Activated T-cell treated with anti-CD3 and anti-CD28 coated beads, Interleukin-2, amount 50 U/mL, for 4 hours (primary cell): ENCODE results near the gene MINDY1. TPM values are rescaled to one million over a fixed set of nuclear protein-coding genes. Genes with fewer than 3 reads are reported as not detected.

Source experiments
- ATAC-seq, 2 donors: fragments of 200-7000 bp; cut with Tn5 transposase; one replicate each; pipeline ENCODE4 v1.10.0; 2021
- DNase-seq: peaks from one replicate; pipeline ENCODE4 v3.0.0-alpha.2; 2020
- H3K27me3 Mint-ChIP-seq: one replicate; pipeline ENCODE4 v1.8.0; 2021; ENCODE audit warnings: low read depth, mixed read lengths
- H3K36me3 Mint-ChIP-seq: one replicate; pipeline ENCODE4 v1.8.0; 2022; ENCODE audit warnings: mixed read lengths; ENCODE audit not compliant: insufficient read depth
- H3K4me1 Mint-ChIP-seq: one replicate; pipeline ENCODE4 v1.8.0; 2021; ENCODE audit warnings: low read depth, mixed read lengths
- H3K4me3 Mint-ChIP-seq: one replicate; pipeline ENCODE4 v1.8.0; 2021; ENCODE audit warnings: mild to moderate bottlenecking, moderate library complexity, mixed read lengths
- H3K9me3 Mint-ChIP-seq: one replicate; pipeline ENCODE4 v1.8.0; 2021; ENCODE audit warnings: mixed read lengths
- total RNA-seq, 3 donors: library from RNA; stranded (reverse); gene quantifications; one replicate each; pipeline ENCODE4 v1.2.1, GENCODE V29; 2021

MINDY1 gene
- total RNA-seq, 3 donors from 2014 or later, result 5.0 to 7.0 (median 6.5) TPM

GRCh38 chr1:151036356-151036755 is 29.7 kb upstream of the MINDY1 start, which contains the start of gene BNIPL:
Gene BNIPL (plus strand): TSS chr1:151036586. CDS start chr1:151036726, 140 bp downstream.
- no peaks in the 10 kb centered on the region for H3K9me3 Mint-ChIP-seq
- ATAC-seq, result no peak
- H3K4me1 Mint-ChIP-seq, result peaks cover 11% of the 10 kb centered on the region
- H3K36me3 Mint-ChIP-seq, result peaks cover 19% of the 10 kb centered on the region
- DNase-seq, result no peak
- H3K4me3 Mint-ChIP-seq, result no peak within 1 kb of the TSS
- no peaks in the 10 kb centered on the region for H3K27me3 Mint-ChIP-seq

- Mint-ChIP-seq H3K9me3 (no peaks in the 10 kb centered on the region), H3K27me3 (no peaks in the 10 kb centered on the region), H3K4me1 (peaks cover 11% of the 10 kb centered on the region), H3K4me3 (no peak overlapping the region), H3K36me3 (peaks cover 22% of the 10 kb centered on the region)
- ATAC-seq, result no peak
- no peak for DNase-seq
Observed at GRCh38 chr1:151035167-151035566, 28.5 kb upstream of the MINDY1 start.

GRCh38 chr1:151032164-151032563 is 25.5 kb upstream of the MINDY1 start:
- peaks cover 11% of the 10 kb centered on the region for H3K4me1 Mint-ChIP-seq
- H3K4me3 Mint-ChIP-seq, result no peak overlapping the region
- H3K9me3 Mint-ChIP-seq, result no peaks in the 10 kb centered on the region
- no peaks in the 10 kb centered on the region for H3K27me3 Mint-ChIP-seq
- DNase-seq, result no peak
- no peak for ATAC-seq
- H3K36me3 Mint-ChIP-seq, result peaks cover 36% of the 10 kb centered on the region

GRCh38 chr1:151026460-151026859 is 19.8 kb upstream of the MINDY1 start:
- Mint-ChIP-seq H3K4me3 (no peak overlapping the region), H3K4me1 (peaks cover 5% of the 10 kb centered on the region), H3K36me3 (peaks cover 30% of the 10 kb centered on the region), H3K9me3 (no peaks in the 10 kb centered on the region), H3K27me3 (no peaks in the 10 kb centered on the region)
- ATAC-seq (no peak), DNase-seq (no peak)

- Mint-ChIP-seq H3K4me3 (no peak overlapping the region), H3K36me3 (peaks cover 24% of the 10 kb centered on the region), H3K9me3 (no peaks in the 10 kb centered on the region), H3K4me1 (peaks cover 5% of the 10 kb centered on the region), H3K27me3 (no peaks in the 10 kb centered on the region)
- ATAC-seq (peak; percentile 100), DNase-seq (peak; percentile 87)
Observed at GRCh38 chr1:151024540-151025146, 17.9 kb upstream of the MINDY1 start.

GRCh38 chr1:151013518-151013917 is 6.8 kb upstream of the MINDY1 start:
- no peaks in the 10 kb centered on the region for H3K27me3 Mint-ChIP-seq
- ATAC-seq, result no peak
- DNase-seq, result no peak
- no peak overlapping the region for H3K4me3 Mint-ChIP-seq
- peaks cover 35% of the 10 kb centered on the region for H3K4me1 Mint-ChIP-seq
- H3K9me3 Mint-ChIP-seq, result no peaks in the 10 kb centered on the region
- H3K36me3 Mint-ChIP-seq, result peaks cover 9% of the 10 kb centered on the region

- H3K4me1 Mint-ChIP-seq, result peaks cover 40% of the 10 kb centered on the region
Observed at GRCh38 chr1:151012684-151013471, 6.2 kb upstream of the MINDY1 start.

GRCh38 chr1:151011154-151011850 is 4.6 kb upstream of the MINDY1 start:
- ATAC-seq, result no peak
- peaks cover 55% of the 10 kb centered on the region for H3K4me1 Mint-ChIP-seq
- no peaks in the 10 kb centered on the region for H3K27me3 Mint-ChIP-seq
- DNase-seq, result no peak
- no peaks in the 10 kb centered on the region for H3K9me3 Mint-ChIP-seq
- no peak overlapping the region for H3K4me3 Mint-ChIP-seq
- H3K36me3 Mint-ChIP-seq, result peaks cover 3% of the 10 kb centered on the region

More at GRCh38 chr1:151012684-151013471, 6.2 kb upstream of the MINDY1 start:
- H3K9me3 Mint-ChIP-seq, result no peaks in the 10 kb centered on the region
- H3K27me3 Mint-ChIP-seq, result no peaks in the 10 kb centered on the region
- no peak overlapping the region for H3K4me3 Mint-ChIP-seq
- ATAC-seq (no peak), DNase-seq (no peak)
- peaks cover 3% of the 10 kb centered on the region for H3K36me3 Mint-ChIP-seq

GRCh38 chr1:151010346-151010726 is 3.6 kb upstream of the MINDY1 start:
- peak overlapping the region; percentile 19 for H3K4me3 Mint-ChIP-seq
- ATAC-seq (no peak), DNase-seq (no peak)
- H3K9me3 Mint-ChIP-seq, result no peaks in the 10 kb centered on the region
- H3K27me3 Mint-ChIP-seq, result no peaks in the 10 kb centered on the region
- peaks cover 65% of the 10 kb centered on the region for H3K4me1 Mint-ChIP-seq
- H3K36me3 Mint-ChIP-seq, result peaks cover 3% of the 10 kb centered on the region

- Mint-ChIP-seq H3K27me3 (no peaks in the 10 kb centered on the region), H3K36me3 (peaks cover 3% of the 10 kb centered on the region), H3K4me1 (peaks cover 69% of the 10 kb centered on the region), H3K4me3 (peak overlapping the region; percentile 98), H3K9me3 (no peaks in the 10 kb centered on the region)
- no peak for ATAC-seq
- DNase-seq, result no peak
Observed at GRCh38 chr1:151009674-151010345, 3.1 kb upstream of the MINDY1 start.

- Mint-ChIP-seq H3K36me3 (peaks cover 3% of the 10 kb centered on the region), H3K27me3 (no peaks in the 10 kb centered on the region), H3K9me3 (no peaks in the 10 kb centered on the region), H3K4me3 (peak overlapping the region; percentile 98), H3K4me1 (peaks cover 72% of the 10 kb centered on the region)
- DNase-seq (no peak), ATAC-seq (no peak)
Observed at GRCh38 chr1:151009206-151009587, 2.5 kb upstream of the MINDY1 start.

GRCh38 chr1:151008244-151009205 is 1.8 kb upstream of the MINDY1 start, which contains the start of gene PRUNE1:
Gene PRUNE1 (plus strand): TSS chr1:151008449. CDS start chr1:151008633, 184 bp downstream.
- DNase-seq (peak; percentile 95), ATAC-seq (peak; percentile 90 to 92)
- H3K27me3 Mint-ChIP-seq, result no peaks in the 10 kb centered on the region
- peaks cover 78% of the 10 kb centered on the region for H3K4me1 Mint-ChIP-seq
- H3K4me3 Mint-ChIP-seq, result peak within 1 kb of the TSS; percentile 98
- H3K9me3 Mint-ChIP-seq, result no peaks in the 10 kb centered on the region
- H3K36me3 Mint-ChIP-seq, result peaks cover 3% of the 10 kb centered on the region

GRCh38 chr1:151007853-151008243 is 1.1 kb upstream of the MINDY1 start:
- peaks cover 78% of the 10 kb centered on the region for H3K4me1 Mint-ChIP-seq
- peak overlapping the region; percentile 98 for H3K4me3 Mint-ChIP-seq
- no peak for ATAC-seq
- no peaks in the 10 kb centered on the region for H3K27me3 Mint-ChIP-seq
- H3K36me3 Mint-ChIP-seq, result peaks cover 3% of the 10 kb centered on the region
- H3K9me3 Mint-ChIP-seq, result no peaks in the 10 kb centered on the region
- no peak for DNase-seq
